Mesenchymal stem cell (in vitro differentiated cells and primary cell): Measurements from ENCODE around the gene ZDHHC16. TPM values are rescaled to one million over a fixed set of nuclear protein-coding genes. Genes with fewer than 3 reads are reported as not detected.

Source experiments
- DNase-seq: peaks from one replicate; pipeline ENCODE4 v3.0.0-alpha.2; 2013
- H2AFZ ChIP-seq: one replicate; pipeline ENCODE4 v1.6.1; 2013; ENCODE audit warnings: low read depth, mild to moderate bottlenecking, control low read depth, inconsistent platforms, low read length, moderate library complexity
- H2AK5ac ChIP-seq: 2 replicates; pipeline ENCODE4 v1.6.1; 2013; ENCODE audit warnings: low read length, moderate library complexity, mild to moderate bottlenecking, inconsistent platforms; ENCODE audit not compliant: severe bottlenecking
- H2BK120ac ChIP-seq: one replicate; pipeline ENCODE4 v1.6.1; 2013; ENCODE audit warnings: low read depth, mild to moderate bottlenecking, inconsistent platforms, low read length, moderate library complexity
- H2BK12ac ChIP-seq, 2 experiments: one replicate each; pipeline ENCODE4 v1.6.1; 2013; ENCODE audit warnings: inconsistent platforms in 2 of 2, low read length in 2 of 2, mild to moderate bottlenecking in 2 of 2, moderate library complexity in 2 of 2, control low read depth in 1 of 2
- H2BK15ac ChIP-seq: one replicate; pipeline ENCODE4 v1.6.1; 2013; ENCODE audit warnings: mild to moderate bottlenecking, low read depth, inconsistent platforms; ENCODE audit not compliant: poor library complexity, severe bottlenecking
- H2BK5ac ChIP-seq: 2 replicates; pipeline ENCODE4 v1.6.1; 2013; ENCODE audit warnings: low read depth, mild to moderate bottlenecking, low read length, control low read depth, inconsistent platforms; ENCODE audit not compliant: poor library complexity, severe bottlenecking
- H3K14ac ChIP-seq, 2 experiments: one replicate each; pipeline ENCODE4 v1.6.1; 2013; ENCODE audit warnings: inconsistent platforms in 2 of 2, low read length in 2 of 2, control low read depth in 1 of 2, mild to moderate bottlenecking in 1 of 2, moderate library complexity in 1 of 2
- H3K18ac ChIP-seq, 2 experiments: one replicate each; pipeline ENCODE4 v1.6.1; 2013; ENCODE audit warnings: inconsistent platforms in 2 of 2, low read length in 2 of 2, control low read depth in 1 of 2, low read depth in 1 of 2, mild to moderate bottlenecking in 1 of 2
- H3K23ac ChIP-seq, 2 experiments: one replicate each; pipeline ENCODE4 v1.6.1; 2013; ENCODE audit warnings: inconsistent platforms in 2 of 2, low read length in 2 of 2, mild to moderate bottlenecking in 2 of 2, moderate library complexity in 2 of 2, control low read depth in 1 of 2
- H3K27ac ChIP-seq: 2 replicates; pipeline ENCODE4 v1.5.1; 2013; ENCODE audit warnings: mild to moderate bottlenecking, moderate library complexity, low read length, control low read depth, inconsistent platforms; ENCODE audit not compliant: poor library complexity, severe bottlenecking
- H3K27me3 ChIP-seq, 2 experiments: 2 replicates each; pipeline versions ENCODE4 v1.6.1 to v1.7.0; 2013; ENCODE audit warnings: low read length in 2 of 2, mild to moderate bottlenecking in 2 of 2, moderate library complexity in 2 of 2, control low read depth in 1 of 2, inconsistent platforms in 1 of 2; ENCODE audit not compliant: control insufficient read depth in 1 of 2, insufficient read depth in 1 of 2
- H3K36me3 ChIP-seq, 2 experiments: 2 replicates each; pipeline versions ENCODE4 v1.6.1 to v1.7.0; 2013; ENCODE audit warnings: low read length in 2 of 2, control low read depth in 1 of 2, inconsistent platforms in 1 of 2, low read depth in 1 of 2, mild to moderate bottlenecking in 1 of 2; ENCODE audit not compliant: insufficient read depth in 2 of 2, control insufficient read depth in 1 of 2
- H3K4ac ChIP-seq, 2 experiments: one replicate each; pipeline ENCODE4 v1.6.1; 2013; ENCODE audit warnings: inconsistent platforms in 2 of 2, low read length in 2 of 2, mild to moderate bottlenecking in 2 of 2, moderate library complexity in 2 of 2, control low read depth in 1 of 2, low read depth in 1 of 2
- H3K4me1 ChIP-seq: 2 replicates; pipeline ENCODE4 v1.6.1; 2013; ENCODE audit warnings: low read depth, low read length, control low read depth; ENCODE audit not compliant: control insufficient read depth, insufficient read depth
- H3K4me2 ChIP-seq: 2 replicates; pipeline ENCODE4 v1.6.1; 2013; ENCODE audit warnings: low read length, mild to moderate bottlenecking, inconsistent platforms; ENCODE audit not compliant: poor library complexity, severe bottlenecking
- H3K4me3 ChIP-seq, 2 experiments: 2 replicates each; pipeline versions ENCODE4 v1.5.1 to v1.7.0; 2013; ENCODE audit warnings: low read length in 2 of 2, mild to moderate bottlenecking in 2 of 2, control low read depth in 1 of 2, low read depth in 1 of 2; ENCODE audit not compliant: insufficient read depth in 1 of 2
- H3K79me1 ChIP-seq: replicated peaks from 2 replicates; pipeline ENCODE4 v1.6.1; 2013; ENCODE audit warnings: mild to moderate bottlenecking, control low read depth, low read length, inconsistent platforms; ENCODE audit not compliant: poor library complexity, severe bottlenecking
- H3K9ac ChIP-seq: 2 replicates; pipeline ENCODE4 v1.7.0; 2013; ENCODE audit warnings: mild to moderate bottlenecking, low read length, moderate library complexity
- H3K9me3 ChIP-seq: 2 replicates; pipeline ENCODE4 v1.7.0; 2013; ENCODE audit warnings: mild to moderate bottlenecking, low read length; ENCODE audit not compliant: control insufficient read depth
- H4K8ac ChIP-seq: one replicate; pipeline ENCODE4 v1.6.1; 2013; ENCODE audit warnings: inconsistent platforms, mild to moderate bottlenecking, low read length, moderate library complexity
- H4K91ac ChIP-seq: one replicate; pipeline ENCODE4 v1.6.1; 2013; ENCODE audit warnings: mild to moderate bottlenecking, low read length, inconsistent platforms
- whole genome bisulfite sequencing: methylation state at CpG from one replicate; pipeline ENCODE4 v1.1.7; 2013; ENCODE audit warnings: mixed read lengths; 5-methylcytosine and 5-hydroxymethylcytosine counted together
- small RNA-seq: library from polyadenylated mRNA; stranded (forward); fragments of <200 nt; extraction: miRNeasy Mini kit (QIAGEN cat#:217004); gene quantifications from one replicate; pipeline ENCODE3, GENCODE V24; 2013; ENCODE audit warnings: low read depth

Gene ZDHHC16

GRCh38 chr10:97505152-97505551, 59.2 kb downstream of the ZDHHC16 start:
- Histone ChIP-seq H2AK5ac (no peak overlapping the region), H2BK15ac (no peak overlapping the region), H3K79me1 (peaks cover 21% of the 10 kb centered on the region), H2BK12ac (no peak overlapping the region), H3K4me3 (no peak overlapping the region), H3K4ac (no peak overlapping the region), H2BK120ac (no peak overlapping the region), H3K4me1 (peaks cover 17% of the 10 kb centered on the region), H2BK5ac (no peak overlapping the region), H3K9me3 (no peaks in the 10 kb centered on the region), H2AFZ (no peak overlapping the region), H3K4me2 (no peak overlapping the region), H3K9ac (no peak overlapping the region), H3K14ac (no peak overlapping the region), H3K23ac (no peak overlapping the region), H3K27me3 (no peaks in the 10 kb centered on the region), H3K27ac (no peak overlapping the region), H3K18ac (no peak overlapping the region), H4K8ac (no peak overlapping the region), H3K36me3 (peaks cover 9 to 13% of the 10 kb centered on the region in 2 experiments), H4K91ac (no peak overlapping the region)
- 100% methylated on average over 1 of the region's 1 CpG for WGBS
- no peak for DNase-seq

GRCh38 chr10:97506199-97506991, 60.4 kb downstream of the ZDHHC16 start:
- H2BK12ac ChIP-seq, result no peak overlapping the region
- no peak overlapping the region for H3K27ac ChIP-seq
- no peak overlapping the region for H2AFZ ChIP-seq
- peaks cover 27% of the 10 kb centered on the region for H3K79me1 ChIP-seq
- H3K27me3 ChIP-seq, result no peaks in the 10 kb centered on the region
- no peak overlapping the region for H3K9ac ChIP-seq
- H4K91ac ChIP-seq, result no peak overlapping the region
- H2BK5ac ChIP-seq, result no peak overlapping the region
- H3K14ac ChIP-seq, result no peak overlapping the region
- 83% methylated on average over 3 of the region's 3 CpGs for WGBS
- peaks cover 13% of the 10 kb centered on the region for H3K4me1 ChIP-seq
- H3K4me3 ChIP-seq, result no peak overlapping the region
- no peak overlapping the region for H3K18ac ChIP-seq
- no peak overlapping the region for H2BK15ac ChIP-seq
- peaks cover 9 to 13% of the 10 kb centered on the region in 2 experiments for H3K36me3 ChIP-seq
- no peak overlapping the region for H2AK5ac ChIP-seq
- H3K9me3 ChIP-seq, result no peaks in the 10 kb centered on the region
- H3K4me2 ChIP-seq, result no peak overlapping the region
- DNase-seq, result no peak
- H3K4ac ChIP-seq, result no peak overlapping the region
- no peak overlapping the region for H2BK120ac ChIP-seq
- H3K23ac ChIP-seq, result no peak overlapping the region
- no peak overlapping the region for H4K8ac ChIP-seq

Small RNAs within 50 kb of the gene (small RNA-seq; reads per million reads assigned to genes)
- gene RF00019, result not detected
